HG03439 (cell line): ENCODE results near the gene KANK2.

Source experiments
- ATAC-seq: cut with Tn5 transposase; IDR thresholded peaks from one replicate; pipeline ENCODE4 v1.9.1; 2021; ENCODE audit warnings: mild to moderate bottlenecking, moderate library complexity; ENCODE audit not compliant: unreplicated experiment

The KANK2 gene

GRCh38 chr19:11226716-11227166 lies 29.4 kb upstream of the KANK2 start:
- no peak for ATAC-seq

GRCh38 chr19:11225815-11226214 lies 28.5 kb upstream of the KANK2 start:
- ATAC-seq: no peak

- no peak for ATAC-seq
Observed at GRCh38 chr19:11225172-11225571, 27.8 kb upstream of the KANK2 start.

GRCh38 chr19:11224429-11224828 lies 27.1 kb upstream of the KANK2 start:
- no peak for ATAC-seq

- ATAC-seq: no peak
Observed at GRCh38 chr19:11223200-11223599, 25.9 kb upstream of the KANK2 start.

GRCh38 chr19:11221082-11221598 lies 23.8 kb upstream of the KANK2 start:
- no peak for ATAC-seq

- ATAC-seq: no peak
Observed at GRCh38 chr19:11214387-11214786, 17.0 kb upstream of the KANK2 start.

- ATAC-seq: no peak
Observed at GRCh38 chr19:11210656-11210928, 13.2 kb upstream of the KANK2 start.

GRCh38 chr19:11209839-11210655 lies 12.7 kb upstream of the KANK2 start:
- ATAC-seq: no peak

- no peak for ATAC-seq
Observed at GRCh38 chr19:11208561-11209471, 11.5 kb upstream of the KANK2 start.

- ATAC-seq: no peak
Observed at GRCh38 chr19:11205939-11206570, 8.7 kb upstream of the KANK2 start.

GRCh38 chr19:11204943-11205349 lies 7.6 kb upstream of the KANK2 start:
- ATAC-seq: no peak

- ATAC-seq: no peak
Observed at GRCh38 chr19:11204076-11204602, 6.8 kb upstream of the KANK2 start.

- ATAC-seq: no peak
Observed at GRCh38 chr19:11203194-11204075, 6.1 kb upstream of the KANK2 start.

- no peak for ATAC-seq
Observed at GRCh38 chr19:11202488-11203193, 5.3 kb upstream of the KANK2 start.

GRCh38 chr19:11201791-11202190 lies 4.4 kb upstream of the KANK2 start:
- ATAC-seq: no peak

- no peak for ATAC-seq
Observed at GRCh38 chr19:11200931-11201330, 3.6 kb upstream of the KANK2 start.

GRCh38 chr19:11200015-11200574 lies 2.8 kb upstream of the KANK2 start:
- ATAC-seq: no peak

- ATAC-seq: no peak
Observed at GRCh38 chr19:11199517-11199916, 2.2 kb upstream of the KANK2 start.
